K562 (cell line): Measurements from ENCODE around the gene FAAP100. TPM values are rescaled to one million over a fixed set of nuclear protein-coding genes. Genes with fewer than 3 reads are reported as not detected.

Experiments
- ATAC-seq: fragments of 200-7000 bp; cut with Tn5 transposase; 3 replicates; pipeline ENCODE4 v1.9.1; 2020; ENCODE audit warnings: moderate library complexity
- BruUV-seq: library from RNA; stranded (reverse); fragments of 400-500 nt; replicated peaks from 2 replicates; lab custom pipeline; 2021; lab: Mats Ljungman, UMichigan
- CTCF ChIA-PET: fragments of 300-600 bp; formaldehyde crosslinking; extraction: SDS; loops from one replicate; lab custom pipeline; 2021; ENCODE audit warnings: low intra/inter-chr PET ratio; lab: Yijun Ruan, JAX
- POLR2A ChIA-PET: fragments of 300-600, 350-650 bp; sonication (Branson Sonifier 250); formaldehyde crosslinking; extraction: SDS; loops from one replicate; lab custom pipeline; 2021; ENCODE audit warnings: antibody characterized with exemption, inconsistent platforms; lab: Yijun Ruan, JAX
- DNase-seq, 4 experiments: peaks; one replicate each; pipeline versions ENCODE4 v3.0.0 to v3.0.0-alpha.2; 2011 to 2018; ENCODE audit warnings: low spot score in 3 of 4, mixed read lengths in 3 of 4; ENCODE audit errors: extremely low read depth in 1 of 4
- FAIRE-seq: peaks from 2 replicates; lab custom pipeline; 2011; peaks lifted over from hg19 to GRCh38; lab: Jason Lieb, UNC
- H2AFZ ChIP-seq: 2 replicates; pipeline ENCODE4 v1.6.0; 2011; ENCODE audit warnings: low read depth, low read length, control low read depth, inconsistent platforms
- H3K27ac ChIP-seq: fragments of 200-600 bp; 3 replicates; pipeline ENCODE4 v1.8.0; 2011; ENCODE audit warnings: low read depth, mild to moderate bottlenecking, control low read depth, inconsistent platforms, low read length, moderate library complexity, mixed read lengths; ENCODE audit errors: extremely low read depth
- H3K27me3 ChIP-seq, 2 experiments: fragments of 300-600 bp in 1 of 2; 2 replicates in 1 of 2; 3 replicates in 1 of 2; pipeline versions ENCODE4 v1.6.0 to v1.8.0; 2011; ENCODE audit warnings: inconsistent platforms in 2 of 2, low read length in 2 of 2, mild to moderate bottlenecking in 1 of 2, mixed read lengths in 1 of 2, moderate library complexity in 1 of 2; ENCODE audit not compliant: control insufficient read depth in 2 of 2, insufficient read depth in 2 of 2
- H3K36me3 ChIP-seq: fragments of 300-600 bp; 3 replicates; pipeline ENCODE4 v1.8.0; 2011; ENCODE audit warnings: mild to moderate bottlenecking, low read length, inconsistent platforms; ENCODE audit not compliant: control insufficient read depth, insufficient read depth
- H3K4me1 ChIP-seq, 2 experiments: fragments of 200-600 bp in 1 of 2; replicated peaks in 1 of 2; 2 replicates in 1 of 2; 3 replicates in 1 of 2; pipeline versions ENCODE4 v1.5.1 to v1.8.0; 2011; ENCODE audit warnings: inconsistent platforms in 2 of 2, low read length in 2 of 2, mild to moderate bottlenecking in 1 of 2, mixed read lengths in 1 of 2, moderate library complexity in 1 of 2; ENCODE audit not compliant: control insufficient read depth in 2 of 2, insufficient read depth in 2 of 2
- H3K4me2 ChIP-seq: 2 replicates; pipeline ENCODE4 v1.6.1; 2011; ENCODE audit warnings: low read length, control low read depth, inconsistent platforms, mixed read lengths; ENCODE audit not compliant: insufficient read depth
- H3K4me3 ChIP-seq: fragments of 200-600 bp; sonication (generic), shearing (Covaris generic); 2 replicates; pipeline ENCODE4 v1.5.1; 2016; ENCODE audit warnings: control low read depth, inconsistent platforms
- H3K79me2 ChIP-seq: fragments of 200-600 bp; 3 replicates; pipeline ENCODE4 v1.8.0; 2011; ENCODE audit warnings: low read length, inconsistent platforms; ENCODE audit not compliant: control insufficient read depth, insufficient read depth
- H3K9ac ChIP-seq, 2 experiments: 2 replicates each; pipeline versions ENCODE4 v1.6.0 to v1.6.1; 2011; ENCODE audit warnings: low read depth in 2 of 2, low read length in 2 of 2, control low read depth in 1 of 2, inconsistent platforms in 1 of 2, mild to moderate bottlenecking in 1 of 2, mixed read lengths in 1 of 2; ENCODE audit not compliant: insufficient read depth in 1 of 2
- H3K9me1 ChIP-seq: one replicate; pipeline ENCODE4 v1.6.0; 2011; ENCODE audit warnings: inconsistent platforms, mild to moderate bottlenecking, low read length, moderate library complexity; ENCODE audit not compliant: control insufficient read depth, insufficient read depth
- H3K9me3 ChIP-seq: replicated peaks from 2 replicates; pipeline ENCODE4 v1.5.1; 2011; ENCODE audit warnings: low read depth, low read length, inconsistent platforms; ENCODE audit not compliant: control insufficient read depth, insufficient read depth
- H4K20me1 ChIP-seq: replicated peaks from 2 replicates; pipeline ENCODE4 v1.6.1; 2011; ENCODE audit warnings: low read length, inconsistent platforms, mixed read lengths; ENCODE audit not compliant: control insufficient read depth, insufficient read depth
- E2F4 ChIP-seq: sonication (generic); formaldehyde crosslinking; IDR thresholded peaks from 2 replicates; pipeline ENCODE4 v1.8.0; 2022; ENCODE audit warnings: mild to moderate bottlenecking, low read depth, missing genetic modification reagents
- GTF2B ChIP-seq: IDR thresholded peaks from 2 replicates; pipeline ENCODE4 v1.6.1; 2011; ENCODE audit not compliant: insufficient read length; ENCODE audit errors: extremely low read depth
- HDAC6 ChIP-seq: IDR thresholded peaks from 2 replicates; pipeline ENCODE4 v1.6.1; 2012; ENCODE audit warnings: low read depth, mild to moderate bottlenecking, control low read depth, inconsistent platforms, low read length, moderate library complexity
- POLR2B ChIP-seq: fragments of 450-650 bp; IDR thresholded peaks from 2 replicates; pipeline ENCODE4 v1.6.1; 2018; ENCODE audit warnings: low read depth; ENCODE audit not compliant: partially characterized antibody
- REST ChIP-seq, 2 experiments: fragments of 450-650 bp; formaldehyde crosslinking in 1 of 2; IDR thresholded peaks; 2 replicates each; pipeline versions ENCODE4 v1.4.0 to v1.6.1; 2014 to 2020; ENCODE audit warnings: mild to moderate bottlenecking in 2 of 2, borderline replicate concordance in 1 of 2, low read depth in 1 of 2
- SMAD4 ChIP-seq: fragments of 250-450 bp; sonication (Bioruptor Pico); conservative IDR thresholded peaks from 2 replicates; pipeline ENCODE4 v1.8.0; 2021; ENCODE audit warnings: inconsistent platforms, mild to moderate bottlenecking, moderate library complexity
- TCF7L2 ChIP-seq: fragments of 150-350 bp; IDR thresholded peaks from 2 replicates; pipeline ENCODE4 v1.6.1; 2016; ENCODE audit warnings: low read depth, mild to moderate bottlenecking, low read length, moderate library complexity
- ZC3H4 ChIP-seq: sonication (generic); formaldehyde crosslinking; IDR thresholded peaks from 2 replicates; pipeline ENCODE4 v1.9.0; 2021; ENCODE audit warnings: missing genetic modification reagents, borderline replicate concordance
- ZNF584 ChIP-seq: fragments of 200-800 bp; sonication (Bioruptor generic); IDR thresholded peaks from 2 replicates; pipeline ENCODE4 v1.6.1; 2016; ENCODE audit warnings: low read depth, mild to moderate bottlenecking, missing genetic modification characterization, missing compliant biosample characterization
- ZNF764 ChIP-seq: fragments of 250-450 bp; sonication (Bioruptor Pico); IDR thresholded peaks from 2 replicates; pipeline ENCODE4 v1.4.0; 2020; ENCODE audit warnings: low read depth, mild to moderate bottlenecking, moderate library complexity
- WGBS: fragments of 100-300 bp; shearing (Covaris generic); methylation state at CpG from one replicate; pipeline ENCODE4 v1.1.6; 2016; ENCODE audit warnings: low coverage, mixed read lengths; ENCODE audit not compliant: insufficient coverage; ENCODE audit errors: missing lambda C conversion rate; 5-methylcytosine and 5-hydroxymethylcytosine counted together
- in situ Hi-C: fragments of 300-500 bp; cut with MboI; formaldehyde crosslinking; loops from 4 replicates; pipeline ENCODE4 v1.15.0; 2018; ENCODE audit warnings: inconsistent platforms, mixed read lengths
- intact Hi-C: fragments of 100-400 bp; cut with micrococcal nuclease; formaldehyde crosslinking; loops from 2 replicates; pipeline ENCODE4 v1.14.2; 2022
- polyA plus RNA-seq, 8 experiments: library from polyadenylated mRNA; depleted of rRNA in 4 of 8; stranded (reverse) in 5 of 8; unstranded in 3 of 8; fragments of >200 nt; fragmentation: Nextera tagmentation in 2 of 8; fragmentation: Illumina TruSeq in 1 of 8; extraction: Ambion mirVana in 2 of 8; extraction: Trizol in 1 of 8; gene quantifications; 2 replicates each; pipeline versions ENCODE4 v1.2.1 to v1.2.3, GENCODE V29; 2011 to 2014; ENCODE audit warnings: inconsistent platforms in 1 of 8, missing spikeins in 1 of 8
- total RNA-seq, 7 experiments: library from RNA; depleted of rRNA in 6 of 7; stranded (reverse); fragments of >200 nt in 6 of 7; fragmentation: Illumina TruSeq in 2 of 7; extraction: Trizol in 2 of 7; gene quantifications; 2 replicates each; pipeline versions ENCODE4 v1.2.1 to v1.2.3, GENCODE V29; 2011 to 2021; ENCODE audit warnings: low replicate concordance in 1 of 7

The FAAP100 gene
- total and polyA plus RNA-seq, 9 of the 15 experiments (the other 6 are each of a cell fraction or from before 2014, with no cell fraction given), result 0.31 to 51.2 (median 12.6) TPM

- peak; percentile 87 for FAIRE-seq
- Histone ChIP-seq H3K27ac (no peak overlapping the region), H3K36me3 (peaks cover 87% of the 10 kb centered on the region), H4K20me1 (no peaks in the 10 kb centered on the region; the same call in 1 of the 2 replicates), H3K4me3 (no peak overlapping the region), H3K9me1 (no peaks in the 10 kb centered on the region), H3K9ac (no peak overlapping the region), H2AFZ (no peak overlapping the region), H3K27me3 (no peaks in the 10 kb centered on the region), H3K4me1 (no peaks in the 10 kb centered on the region), H3K79me2 (peaks cover 20% of the 10 kb centered on the region), H3K4me2 (no peak overlapping the region), H3K9me3 (no peaks in the 10 kb centered on the region; the same call in 1 of the 2 replicates)
- POLR2A ChIA-PET, result interaction anchor here (0.6 to 2.6 kb wide), 4 partner anchors 13 to 106 kb away, joined by 3 to 10 read pairs (median 4); no protein-coding TSS in a partner anchor
- peak; percentile 56 to 67 (median 61) for DNase-seq
- peak; percentile 98 for ATAC-seq
- no TSS peak for BruUV-seq
- intact Hi-C loops (no loop called here), in situ Hi-C loops (no loop called here)
- CTCF ChIA-PET, result interaction anchor here (0.7 to 1.8 kb wide), 3 partner anchors 348 to 500 kb away, joined by 3 to 10 read pairs (median 3); no protein-coding TSS in a partner anchor
- 56% methylated on average over 9 of the region's 9 CpGs for WGBS
- TF ChIP-seq ZNF764 (CRISPR knock-in tag), result no peak
- TF ChIP-seq GTF2B, result no peak
- TF ChIP-seq ZC3H4 (CRISPR knock-in tag), result no peak
- no peak for TF ChIP-seq POLR2B
- TF ChIP-seq REST (IDR thresholded peaks at IDR 0.05; ENCODE audit: borderline replicate concordance), result 0 out of 2 replicates have a peak, but pooled peaks have one; percentile 21
- TF ChIP-seq REST (CRISPR knock-in tag; IDR thresholded peaks at IDR 0.05; ENCODE audit: low read depth), result no peak
- TF ChIP-seq ZNF584 (CRISPR knock-in tag), result no peak
- no peak for TF ChIP-seq HDAC6
- TF ChIP-seq SMAD4 (CRISPR knock-in tag), result no peak
- no peak for TF ChIP-seq E2F4
- TF ChIP-seq TCF7L2, result no peak
These were observed 49.5 kb upstream of the FAAP100 start for GRCh38 chr17:81601525-81602120.
